Thoracic aorta (tissue), 2 donors: Measurements from ENCODE around the gene CEACAM4. TPM values are rescaled to one million over a fixed set of nuclear protein-coding genes. Genes with fewer than 3 reads are reported as not detected.

Experiments
- ATAC-seq: fragments of 150-250 bp; one replicate; pipeline ENCODE4 v1.8.0; 2017; ENCODE audit warnings: low read depth; ENCODE audit not compliant: insufficient number of reproducible peaks, low FRiP score
- DNase-seq: peaks from one replicate; pipeline ENCODE4 v3.0.0-alpha.2; 2020; ENCODE audit warnings: low spot score
- H3K27ac ChIP-seq, 2 donors: fragments of 200-600 bp; sonication (generic); 1 replicate in 1 of 2; 2 replicates in 1 of 2; pipeline ENCODE4 v1.5.1; 2016; ENCODE audit warnings: mild to moderate bottlenecking in 2 of 2, moderate library complexity in 2 of 2
- H3K27me3 ChIP-seq: fragments of 200-600 bp; sonication (generic); replicated peaks from 2 replicates; pipeline ENCODE4 v1.6.0; 2016; ENCODE audit warnings: mild to moderate bottlenecking; ENCODE audit not compliant: insufficient read depth
- H3K36me3 ChIP-seq: fragments of 200-600 bp; sonication (generic); one replicate; pipeline ENCODE4 v1.5.1; 2016
- H3K4me1 ChIP-seq, 2 donors: fragments of 200-600 bp; sonication (generic); 1 replicate in 1 of 2; 2 replicates in 1 of 2; pipeline versions ENCODE4 v1.5.1 to v1.6.0; 2016; ENCODE audit warnings: low read depth in 2 of 2, mild to moderate bottlenecking in 1 of 2; ENCODE audit not compliant: control insufficient read depth in 1 of 2
- H3K4me3 ChIP-seq: fragments of 200-600 bp; sonication (generic); 2 replicates; pipeline ENCODE4 v1.5.1; 2016; ENCODE audit warnings: mild to moderate bottlenecking
- H3K9me3 ChIP-seq: fragments of 200-600 bp; sonication (generic); 2 replicates; pipeline ENCODE4 v1.5.1; 2016
- CTCF ChIP-seq: fragments of 200-600 bp; sonication (generic); IDR thresholded peaks from one replicate; pipeline ENCODE4 v1.5.1; 2019; ENCODE audit warnings: antibody characterized with exemption
- total RNA-seq, 2 donors: library from RNA; depleted of rRNA; stranded (reverse); fragments of >200 nt; gene quantifications; one replicate each; pipeline versions ENCODE4 v1.1.0 to v1.2.3, GENCODE V29; 2016

Gene CEACAM4
- total RNA-seq, 2 donors from 2014 or later, result 4.0 TPM; not detected in 1

DNA sequence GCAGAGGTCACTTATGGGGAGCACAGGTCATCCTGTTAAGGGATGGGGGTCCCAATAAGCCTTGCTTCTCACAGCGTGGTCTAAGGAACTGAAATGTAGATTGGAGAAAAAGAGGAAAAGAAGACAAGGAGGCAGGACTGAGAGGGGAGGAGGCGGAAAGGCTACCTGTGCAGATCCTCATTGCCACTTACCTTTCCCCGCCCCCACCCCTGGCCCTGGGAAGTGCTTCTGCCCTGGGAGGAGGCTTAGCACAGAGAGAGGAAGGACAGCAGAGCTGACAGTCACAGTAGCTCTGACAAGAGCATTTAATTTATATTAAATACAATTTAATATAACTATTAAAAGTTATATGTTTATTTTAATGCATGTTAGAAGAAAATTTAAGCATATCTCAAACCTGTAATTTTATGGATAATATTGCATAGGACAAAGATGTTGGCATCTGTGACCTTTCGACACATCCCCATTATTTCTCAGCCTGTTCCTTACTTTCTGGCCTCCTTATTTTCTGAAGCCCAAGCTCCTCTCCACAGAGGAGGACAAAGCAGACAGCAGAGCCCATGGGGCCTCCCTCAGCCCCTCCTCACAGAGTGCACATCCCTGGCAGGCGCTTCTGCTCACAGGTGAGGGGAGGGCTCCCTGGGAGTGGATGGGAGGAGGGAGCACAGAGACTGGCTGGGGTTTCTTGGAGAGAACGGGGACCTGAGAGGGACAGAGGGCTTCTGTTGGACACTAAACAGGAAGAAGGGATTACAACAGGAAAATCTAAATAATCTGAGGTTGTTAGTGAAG is 27.5 kb downstream of the CEACAM4 start:
- no peak overlapping the region for H3K27ac ChIP-seq
- ATAC-seq (no peak), DNase-seq (no peak)
- no peaks in the 10 kb centered on the region for H3K4me1 ChIP-seq
- no peaks in the 10 kb centered on the region for H3K9me3 ChIP-seq
- no peak for TF ChIP-seq CTCF
- no peaks in the 10 kb centered on the region for H3K27me3 ChIP-seq
- H3K4me3 ChIP-seq, result no peak overlapping the region
- H3K36me3 ChIP-seq, result no peaks in the 10 kb centered on the region

DNA sequence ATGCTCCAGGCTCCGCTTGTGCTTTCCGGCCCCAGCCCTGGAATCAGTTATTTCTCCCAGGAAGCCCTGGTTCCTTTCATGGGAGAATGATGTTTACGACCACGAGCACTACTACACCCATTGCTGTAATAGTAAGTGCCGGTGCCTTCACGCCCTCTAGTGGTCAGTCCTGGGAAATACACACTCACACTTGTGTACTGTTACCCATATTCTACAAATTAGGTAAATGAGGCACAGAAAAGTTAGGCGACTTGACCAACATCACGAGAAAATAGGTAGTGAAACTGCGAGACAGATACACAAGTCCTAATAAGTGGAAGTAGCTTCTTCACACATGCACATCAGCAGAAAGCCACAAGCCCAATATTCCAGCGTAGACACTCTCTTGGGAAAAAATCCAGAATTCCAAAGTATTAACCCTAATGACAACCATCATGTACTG is 29.3 kb downstream of the CEACAM4 start:
- DNase-seq (no peak), ATAC-seq (no peak)
- H3K4me3 ChIP-seq, result no peak overlapping the region
- H3K27ac ChIP-seq, result no peak overlapping the region
- H3K4me1 ChIP-seq, result no peaks in the 10 kb centered on the region
- TF ChIP-seq CTCF, result peak; percentile 79
- no peaks in the 10 kb centered on the region for H3K36me3 ChIP-seq
- no peaks in the 10 kb centered on the region for H3K9me3 ChIP-seq
- H3K27me3 ChIP-seq, result no peaks in the 10 kb centered on the region

GRCh38 chr19:41595890-41596280 is 31.0 kb downstream of the CEACAM4 start:
- ATAC-seq, result no peak
- no peaks in the 10 kb centered on the region for H3K9me3 ChIP-seq
- no peaks in the 10 kb centered on the region for H3K4me1 ChIP-seq
- DNase-seq, result no peak
- H3K36me3 ChIP-seq, result no peaks in the 10 kb centered on the region
- H3K27ac ChIP-seq, result no peak overlapping the region
- no peaks in the 10 kb centered on the region for H3K27me3 ChIP-seq
- no peak overlapping the region for H3K4me3 ChIP-seq
- TF ChIP-seq CTCF, result no peak

GRCh38 chr19:41595258-41595889 is 31.5 kb downstream of the CEACAM4 start:
- ATAC-seq (no peak), DNase-seq (no peak)
- no peak for TF ChIP-seq CTCF
- Histone ChIP-seq H3K4me3 (no peak overlapping the region), H3K9me3 (no peaks in the 10 kb centered on the region), H3K27me3 (no peaks in the 10 kb centered on the region), H3K36me3 (no peaks in the 10 kb centered on the region), H3K4me1 (no peaks in the 10 kb centered on the region), H3K27ac (no peak overlapping the region)

- Histone ChIP-seq H3K36me3 (no peaks in the 10 kb centered on the region), H3K27ac (no peak overlapping the region), H3K4me1 (no peaks in the 10 kb centered on the region), H3K4me3 (no peak overlapping the region), H3K9me3 (no peaks in the 10 kb centered on the region), H3K27me3 (no peaks in the 10 kb centered on the region)
- DNase-seq (no peak), ATAC-seq (no peak)
- no peak for TF ChIP-seq CTCF
Measured at GRCh38 chr19:41591951-41592562, 34.8 kb downstream of the CEACAM4 start.
